ENCODE data around the gene GLT1D1.

The GLT1D1 gene

DNA sequence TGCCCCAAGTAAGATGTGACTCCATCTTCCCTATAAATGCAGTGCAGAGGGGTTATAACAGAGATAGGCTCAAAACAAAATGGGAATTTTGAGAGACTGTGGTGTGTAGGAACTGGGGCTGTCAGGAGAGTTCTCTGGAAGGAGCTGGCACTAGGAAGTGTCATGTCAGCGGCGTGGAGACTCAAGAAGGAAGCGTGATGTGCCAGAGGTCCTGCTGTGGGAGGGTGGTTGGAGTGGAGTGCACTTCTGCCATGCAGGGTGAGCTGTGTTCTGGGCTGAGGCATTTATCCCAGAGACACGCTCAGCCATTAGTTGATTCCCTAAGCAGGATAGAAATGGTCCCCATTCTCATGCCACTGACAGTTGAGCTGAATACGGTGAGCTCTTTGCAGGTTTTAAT is 19.0 kb downstream of the GLT1D1 start:
- DNase-seq (ENCODE audit: low read depth): no peak
- TF ChIP-seq, protein P1, sequence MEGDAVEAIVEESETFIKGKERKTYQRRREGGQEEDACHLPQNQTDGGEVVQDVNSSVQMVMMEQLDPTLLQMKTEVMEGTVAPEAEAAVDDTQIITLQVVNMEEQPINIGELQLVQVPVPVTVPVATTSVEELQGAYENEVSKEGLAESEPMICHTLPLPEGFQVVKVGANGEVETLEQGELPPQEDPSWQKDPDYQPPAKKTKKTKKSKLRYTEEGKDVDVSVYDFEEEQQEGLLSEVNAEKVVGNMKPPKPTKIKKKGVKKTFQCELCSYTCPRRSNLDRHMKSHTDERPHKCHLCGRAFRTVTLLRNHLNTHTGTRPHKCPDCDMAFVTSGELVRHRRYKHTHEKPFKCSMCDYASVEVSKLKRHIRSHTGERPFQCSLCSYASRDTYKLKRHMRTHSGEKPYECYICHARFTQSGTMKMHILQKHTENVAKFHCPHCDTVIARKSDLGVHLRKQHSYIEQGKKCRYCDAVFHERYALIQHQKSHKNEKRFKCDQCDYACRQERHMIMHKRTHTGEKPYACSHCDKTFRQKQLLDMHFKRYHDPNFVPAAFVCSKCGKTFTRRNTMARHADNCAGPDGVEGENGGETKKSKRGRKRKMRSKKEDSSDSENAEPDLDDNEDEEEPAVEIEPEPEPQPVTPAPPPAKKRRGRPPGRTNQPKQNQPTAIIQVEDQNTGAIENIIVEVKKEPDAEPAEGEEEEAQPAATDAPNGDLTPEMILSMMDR (conservative IDR thresholded peaks at IDR 0.05; ENCODE audit: low read depth, low read length): no peak
- no peak overlapping the region for H3K4me3 ChIP-seq (ENCODE audit: low read depth, low read length)

DNA sequence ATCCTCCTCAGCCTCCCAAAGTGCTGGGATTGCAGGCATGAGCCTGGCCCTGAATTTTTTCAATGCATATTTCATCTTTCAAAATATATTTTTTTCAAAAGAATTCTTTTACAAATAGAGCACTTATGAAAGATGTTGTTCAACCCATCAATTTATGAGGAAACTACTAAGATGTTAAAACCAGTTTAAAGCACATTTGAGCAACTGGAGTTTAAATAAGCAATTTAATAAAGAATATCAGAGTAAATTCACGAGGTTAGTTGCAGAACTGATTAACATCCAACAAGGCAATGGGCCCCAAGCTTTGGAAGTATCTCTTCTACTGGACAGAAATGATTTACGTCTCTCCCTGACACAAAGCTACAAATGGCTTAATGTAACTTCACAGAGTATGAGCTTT is 23.3 kb downstream of the GLT1D1 start:
- H3K4me3 ChIP-seq (ENCODE audit: low read depth, low read length): no peak overlapping the region
- DNase-seq (ENCODE audit: low read depth): no peak
- TF ChIP-seq, protein P1 (conservative IDR thresholded peaks at IDR 0.05; ENCODE audit: low read depth, low read length): no peak

DNA sequence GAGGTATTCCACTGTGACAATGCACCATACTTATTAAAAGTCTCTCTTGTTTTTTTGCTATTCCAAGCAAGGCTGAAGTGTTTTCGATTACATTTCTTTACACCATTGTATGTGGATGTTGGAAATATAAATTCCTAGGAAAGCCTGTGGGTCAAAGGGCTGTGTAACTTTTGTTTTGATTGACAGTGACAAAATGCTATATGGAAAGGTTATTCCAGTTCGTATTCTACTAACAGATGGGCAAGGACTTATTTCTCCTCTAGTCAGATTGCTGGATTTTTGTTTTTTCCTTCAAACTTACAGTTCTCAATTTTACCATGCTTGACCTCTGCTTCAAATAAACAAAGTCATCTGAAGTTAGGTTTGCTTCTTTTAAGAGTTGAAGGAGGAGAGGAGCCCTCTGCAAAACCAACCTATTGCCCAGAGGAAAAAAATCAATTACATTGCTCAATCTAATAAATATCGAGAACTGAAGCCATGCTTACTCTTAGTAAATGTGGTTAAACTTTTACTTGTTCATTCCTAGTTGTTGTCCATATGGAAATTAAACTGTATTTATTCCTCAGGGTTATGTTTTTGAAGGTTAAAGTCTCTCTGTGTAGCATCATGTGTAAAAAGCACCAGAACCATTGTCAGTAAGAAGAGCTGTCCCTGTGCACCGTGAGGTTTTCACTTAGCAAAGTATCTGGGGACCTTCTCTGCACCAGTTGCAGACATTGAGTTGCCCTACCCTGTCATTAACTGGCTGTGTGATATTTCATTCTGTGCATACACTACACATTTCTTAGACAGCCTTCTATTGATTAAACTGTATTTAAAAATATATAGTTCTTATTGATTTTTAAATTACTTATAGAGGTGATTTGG is 26.9 kb downstream of the GLT1D1 start:
- TF ChIP-seq, protein P1 (conservative IDR thresholded peaks at IDR 0.05; ENCODE audit: low read depth, low read length): no peak
- DNase-seq (ENCODE audit: low read depth): no peak
- H3K4me3 ChIP-seq (ENCODE audit: low read depth, low read length): no peak overlapping the region

DNA sequence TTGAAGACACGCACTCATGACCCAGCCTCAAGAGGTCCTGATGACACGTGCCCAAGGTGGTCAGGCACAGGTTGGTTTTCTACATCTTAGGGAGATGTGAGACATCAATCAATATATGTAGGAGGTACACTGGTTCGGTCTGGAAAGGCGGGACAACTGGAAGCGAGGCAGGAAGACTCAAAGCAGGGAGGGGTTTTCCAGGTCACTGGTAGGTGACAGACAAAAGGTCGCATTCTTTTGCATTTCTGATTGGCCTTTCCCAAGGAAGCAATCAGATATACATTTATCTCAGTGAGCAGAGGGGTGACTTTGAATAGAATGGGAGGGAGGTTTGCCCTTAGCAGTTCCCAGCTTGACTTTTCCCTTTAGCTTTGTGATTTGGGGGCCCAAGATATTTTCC is 38.6 kb downstream of the GLT1D1 start:
- no peak overlapping the region for H3K4me3 ChIP-seq (ENCODE audit: low read depth, low read length)
- TF ChIP-seq, protein P1 (conservative IDR thresholded peaks at IDR 0.05; ENCODE audit: low read depth, low read length): no peak
- DNase-seq (ENCODE audit: low read depth): no peak

DNA sequence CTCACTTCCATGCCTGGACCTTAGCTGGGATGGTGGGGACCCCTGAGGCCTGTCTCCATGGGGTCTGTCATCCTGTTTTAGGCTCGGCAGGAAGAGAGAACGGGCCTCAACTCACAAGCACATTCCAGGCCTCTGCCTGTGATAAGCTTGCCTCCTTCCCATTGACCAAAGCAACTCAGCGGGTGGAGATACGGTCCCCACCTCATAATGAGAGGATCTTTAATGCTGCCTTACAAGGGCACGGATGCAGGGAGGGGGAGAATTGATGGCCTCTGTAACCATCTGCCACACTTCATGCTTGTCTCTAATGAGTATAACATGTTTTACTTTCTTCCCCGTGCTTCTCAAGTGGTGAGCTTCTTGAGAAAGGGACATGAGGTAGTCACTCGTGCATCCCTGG is 50.0 kb downstream of the GLT1D1 start:
- TF ChIP-seq, protein P1 (conservative IDR thresholded peaks at IDR 0.05; ENCODE audit: low read depth, low read length): no peak
- no peak for DNase-seq (ENCODE audit: low read depth)
- no peak overlapping the region for H3K4me3 ChIP-seq (ENCODE audit: low read depth, low read length)

DNA sequence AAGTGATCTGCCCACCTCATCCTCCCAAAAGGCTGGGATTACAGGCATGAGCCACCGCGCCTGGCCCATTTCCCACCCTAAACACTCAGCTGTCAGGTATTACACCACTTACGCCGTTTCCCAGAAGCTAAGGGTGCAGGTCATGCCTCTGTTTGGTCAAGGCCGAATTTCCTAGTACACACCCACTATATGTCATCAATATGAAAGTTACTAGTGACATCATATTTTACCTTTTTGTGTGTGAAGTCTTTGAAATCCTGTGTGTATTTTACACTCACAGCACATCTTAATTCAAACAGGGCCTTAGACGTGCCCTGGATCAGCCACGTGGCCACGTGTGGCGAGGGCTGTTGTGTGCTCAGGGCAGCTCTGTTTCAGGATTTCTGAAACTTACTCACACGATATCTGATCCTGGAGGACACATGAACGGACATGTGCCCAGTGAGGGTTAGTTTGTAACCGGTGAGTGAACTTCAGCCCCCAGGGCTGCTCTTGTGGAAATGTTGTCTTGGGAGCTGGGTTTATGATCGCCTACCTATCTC is 51.8 kb downstream of the GLT1D1 start:
- TF ChIP-seq, protein P1 (conservative IDR thresholded peaks at IDR 0.05; ENCODE audit: low read depth, low read length): no peak

More for the DNA sequence above, 51.8 kb downstream of the GLT1D1 start:
- DNase-seq (ENCODE audit: low read depth): no peak
- H3K4me3 ChIP-seq (ENCODE audit: low read depth, low read length): no peak overlapping the region
